HG02885 (cell line): Measurements from ENCODE around the gene AQP5.

Experiments used
- ATAC-seq: cut with Tn5 transposase; IDR thresholded peaks from one replicate; pipeline ENCODE4 v1.9.1; 2021; ENCODE audit warnings: mild to moderate bottlenecking; ENCODE audit not compliant: unreplicated experiment, poor library complexity

The AQP5 gene

DNA sequence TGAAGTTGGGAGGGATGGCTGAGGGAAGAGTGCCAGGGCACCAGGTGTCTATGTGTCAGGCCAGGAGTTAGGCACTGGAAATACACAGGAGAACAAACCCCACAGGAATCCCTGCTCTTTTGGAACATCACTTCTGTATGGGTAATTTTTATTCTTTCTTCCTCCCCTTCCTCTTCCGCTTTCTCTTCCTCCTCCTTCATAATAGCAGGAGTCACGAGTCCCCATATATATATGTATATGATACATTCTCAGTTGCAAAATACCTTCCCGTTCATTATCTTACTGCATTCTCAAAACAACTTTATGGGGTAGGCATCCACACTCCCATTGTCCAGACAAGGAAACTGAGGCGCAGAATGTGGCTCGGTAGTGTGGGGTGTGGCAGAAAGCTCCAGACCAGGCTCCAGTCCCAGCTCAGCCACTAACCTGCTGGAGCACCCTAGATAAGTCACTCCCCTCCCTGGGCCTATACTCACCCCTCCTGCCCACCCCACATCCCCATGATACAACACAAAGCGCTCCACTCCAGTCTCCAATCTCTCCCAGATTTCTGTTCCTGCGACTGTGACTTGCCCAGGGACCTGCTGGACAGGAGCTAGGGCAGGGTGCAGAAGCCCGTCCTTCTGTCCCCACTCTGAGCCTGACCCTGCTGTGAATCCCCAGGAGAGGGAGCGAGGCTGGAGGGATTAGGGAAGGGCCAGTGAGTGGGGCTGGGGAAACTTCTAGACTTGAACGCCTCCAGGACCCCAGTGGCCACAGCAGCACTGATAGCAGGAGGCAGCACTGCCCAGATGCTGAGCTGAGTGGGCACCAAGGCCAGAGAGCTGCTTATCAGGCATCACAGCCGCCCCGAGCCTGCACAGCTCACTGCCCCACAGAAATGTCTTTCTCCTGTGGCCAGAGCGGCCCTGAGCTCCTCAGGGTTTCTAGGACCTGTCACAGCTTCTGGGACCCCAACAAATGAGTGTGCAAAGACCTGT, 12.5 kb upstream of the AQP5 start:
- no peak for ATAC-seq

GRCh38 chr12:49949866-49950265, 11.8 kb upstream of the AQP5 start:
- ATAC-seq = no peak

- no peak for ATAC-seq
These were observed 11.1 kb upstream of the AQP5 start, which contains the start of gene AQP2 for GRCh38 chr12:49950273-49951251. Gene AQP2 (plus strand): TSS chr12:49950737. CDS start chr12:49950831, 94 bp downstream.

DNA sequence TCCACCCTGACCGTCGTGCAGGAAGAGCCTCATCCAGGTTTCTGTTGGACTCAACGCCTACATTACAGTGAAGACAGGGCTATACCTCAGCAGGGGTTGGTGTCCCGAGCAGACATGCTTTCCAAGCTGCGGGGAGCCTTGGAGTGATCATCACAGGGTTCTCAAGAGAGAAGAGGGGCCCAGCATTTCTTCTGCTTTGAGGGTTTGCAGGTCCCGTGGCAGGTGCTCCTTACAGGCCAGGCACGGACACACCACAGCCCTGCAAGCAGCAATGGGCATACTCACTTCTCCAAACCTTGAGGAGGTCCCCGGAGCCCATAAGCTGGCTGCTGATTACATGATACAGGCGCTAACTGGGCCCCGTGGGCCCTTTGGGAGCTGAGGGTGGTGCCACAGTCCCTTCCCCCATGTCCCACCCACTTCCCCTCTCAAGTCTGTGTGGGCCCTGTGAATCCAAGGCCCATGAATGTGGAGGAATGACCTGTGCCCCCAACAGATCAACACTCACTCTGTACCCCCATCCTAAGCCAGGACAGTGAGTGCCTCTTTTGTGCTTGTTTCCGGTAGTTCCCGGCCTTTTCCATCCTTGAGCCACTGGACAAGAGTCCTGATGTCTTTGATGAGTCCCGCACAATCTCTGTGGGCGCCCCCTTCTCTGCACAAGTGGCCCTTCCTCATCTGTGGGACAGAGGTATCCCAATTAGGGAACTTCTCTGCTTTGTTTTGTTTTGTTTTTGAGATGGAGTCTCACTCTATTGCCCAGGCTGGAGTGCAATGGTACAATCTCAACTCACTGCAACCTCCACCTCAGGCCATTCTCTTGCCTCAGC, 10.0 kb upstream of the AQP5 start:
- no peak for ATAC-seq

DNA sequence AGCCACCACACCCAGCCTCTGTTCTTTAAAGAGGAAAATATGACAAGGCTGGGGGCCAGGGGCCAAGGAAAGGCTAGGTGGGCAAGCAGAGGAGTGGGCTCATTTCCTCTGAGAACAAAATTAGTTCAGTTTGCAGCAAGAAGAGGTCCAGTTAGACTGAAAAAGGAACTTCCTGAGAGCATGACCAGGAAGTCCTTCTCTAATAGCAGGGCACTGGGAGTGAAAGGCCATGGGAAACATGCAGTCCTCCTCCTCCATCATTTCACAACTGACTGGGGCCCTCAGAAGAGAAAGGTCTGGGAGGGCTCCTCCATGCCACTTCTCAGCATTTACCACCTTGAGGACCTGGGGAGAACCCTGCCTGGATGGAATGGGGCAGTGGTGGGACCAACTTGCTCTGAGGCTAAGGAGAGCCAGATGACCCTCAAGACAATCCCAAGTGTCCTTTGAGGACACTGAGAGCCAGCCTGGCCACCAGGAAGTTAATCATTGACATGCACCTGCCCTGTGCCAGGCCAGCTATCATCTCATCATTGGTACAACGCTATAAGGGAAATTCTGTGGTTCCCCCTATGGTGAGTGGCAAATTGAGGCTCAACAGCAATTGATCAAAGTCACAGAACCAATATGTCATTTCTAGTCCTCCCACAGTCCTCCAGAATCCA, 9.1 kb upstream of the AQP5 start:
- no peak for ATAC-seq

GRCh38 chr12:49953151-49953550, 8.5 kb upstream of the AQP5 start:
- no peak for ATAC-seq

GRCh38 chr12:49953961-49954846, 7.5 kb upstream of the AQP5 start:
- no peak for ATAC-seq

DNA sequence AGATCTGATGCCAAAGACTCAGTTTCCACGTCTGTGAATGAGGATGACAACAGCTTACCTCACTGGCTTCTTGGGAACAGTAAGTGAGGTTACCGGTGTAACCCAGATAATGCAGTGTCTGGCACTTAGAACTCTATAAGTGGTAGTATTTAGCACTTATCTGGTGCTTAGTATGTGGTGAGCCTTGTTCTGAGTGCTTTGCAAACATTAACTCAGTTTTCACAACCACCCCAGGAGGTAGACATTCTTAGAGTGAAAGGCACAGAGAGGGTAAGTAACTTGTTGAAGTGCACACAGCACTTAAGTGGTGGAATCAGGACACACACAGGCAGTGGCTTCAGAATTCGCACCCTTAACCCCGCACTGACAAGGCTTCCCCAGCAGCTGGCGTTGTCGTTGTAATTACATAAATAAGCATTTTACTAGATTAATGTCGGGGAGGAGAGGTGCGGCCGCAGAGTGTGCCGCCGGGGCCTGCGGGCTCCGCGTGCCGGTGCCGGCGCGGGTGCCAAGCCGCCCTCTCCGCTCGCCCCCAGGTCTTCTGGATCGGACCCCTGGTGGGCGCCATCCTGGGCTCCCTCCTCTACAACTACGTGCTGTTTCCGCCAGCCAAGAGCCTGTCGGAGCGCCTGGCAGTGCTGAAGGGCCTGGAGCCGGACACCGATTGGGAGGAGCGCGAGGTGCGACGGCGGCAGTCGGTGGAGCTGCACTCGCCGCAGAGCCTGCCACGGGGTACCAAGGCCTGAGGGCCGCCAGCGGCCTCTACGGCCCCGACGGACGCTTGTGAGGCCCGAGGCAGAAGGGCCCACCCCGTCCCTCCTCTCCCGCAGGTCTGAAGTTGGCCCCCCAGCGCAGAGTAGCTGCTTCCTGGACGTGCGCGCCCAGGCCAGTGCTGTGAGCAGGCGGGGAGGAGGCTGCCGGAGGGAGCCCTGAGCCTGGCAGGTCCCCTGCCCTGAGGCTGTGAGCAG, 6.5 kb upstream of the AQP5 start:
- no peak for ATAC-seq

DNA sequence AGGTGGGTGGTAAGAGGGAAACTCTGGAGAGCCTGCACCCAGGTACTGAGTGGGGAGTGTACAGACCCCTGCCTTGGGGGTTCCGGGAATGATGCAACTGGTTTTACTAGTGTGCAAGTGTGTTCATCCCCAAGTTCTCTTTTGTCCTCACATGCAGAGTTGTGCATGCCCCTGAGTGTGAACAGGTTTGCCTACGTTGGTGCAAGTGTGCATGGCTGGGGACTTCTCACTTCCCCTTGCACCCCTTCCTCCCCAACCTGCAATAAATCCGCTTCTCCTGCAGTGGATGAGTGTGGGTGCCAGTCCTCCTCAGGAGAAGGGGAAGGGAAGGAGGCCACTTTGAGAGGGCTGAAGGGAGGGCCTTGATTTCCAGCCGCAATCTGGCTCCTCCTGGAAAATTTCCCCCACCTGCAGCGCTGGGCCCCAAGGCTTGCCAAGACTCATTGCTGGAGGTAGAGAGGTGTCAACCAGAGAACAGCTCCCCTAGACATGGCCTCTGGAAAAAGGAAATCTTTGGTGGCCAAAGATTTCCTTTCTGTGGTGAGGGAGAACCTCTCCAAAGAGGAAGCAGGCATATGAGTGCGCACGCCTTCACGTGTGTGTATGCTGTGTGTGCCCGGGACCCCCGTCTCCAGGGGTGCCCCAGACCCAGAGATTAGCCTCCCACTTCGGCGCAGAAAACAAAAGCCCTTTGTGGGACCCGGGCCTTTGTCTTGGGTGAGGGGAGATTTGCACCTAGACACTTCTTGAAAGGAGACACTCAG, 5.6 kb upstream of the AQP5 start:
- ATAC-seq = no peak

DNA sequence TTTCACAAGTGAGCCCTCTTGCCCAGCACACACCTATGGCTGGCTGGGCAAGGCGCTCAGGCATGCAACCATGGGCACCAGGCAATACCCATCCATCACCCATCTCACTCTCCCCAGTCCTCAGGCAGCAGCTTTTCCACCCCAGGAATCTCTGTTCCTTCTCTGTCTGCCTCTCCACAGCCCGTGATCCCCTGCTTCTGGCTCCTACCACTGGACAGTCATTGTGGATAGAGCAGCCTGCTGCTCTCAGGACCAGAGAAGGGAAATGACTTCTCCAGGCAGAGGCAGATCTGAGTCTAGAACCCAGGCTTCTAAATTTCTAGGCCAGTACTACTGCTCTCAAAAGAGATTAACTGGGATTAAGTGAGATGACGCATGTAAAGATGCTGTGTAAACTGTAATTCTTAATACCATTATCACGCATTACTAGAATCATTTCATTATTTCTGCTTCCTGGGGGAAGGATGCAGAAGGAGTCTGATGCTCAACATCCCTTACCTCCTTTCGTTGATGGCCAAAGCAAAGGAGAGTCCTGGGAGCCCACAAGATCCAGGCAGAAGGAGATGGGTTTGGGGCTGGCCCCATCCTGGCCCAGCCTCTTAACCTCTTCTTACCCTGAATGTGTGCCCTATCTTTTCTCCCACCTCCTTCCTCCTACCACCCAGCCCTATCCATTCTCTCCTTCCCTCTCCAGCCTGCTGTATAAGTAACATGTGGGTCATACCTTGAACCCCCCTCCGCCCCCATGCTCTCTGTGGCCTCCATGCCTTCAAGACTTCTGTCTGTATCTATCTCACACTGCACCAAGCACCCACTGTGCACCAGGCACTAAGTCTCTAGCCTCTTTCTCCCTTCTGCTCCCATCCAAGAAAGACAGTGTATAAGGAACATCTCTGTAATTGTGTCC, 4.8 kb upstream of the AQP5 start:
- ATAC-seq = no peak

GRCh38 chr12:49957570-49957967, 4.1 kb upstream of the AQP5 start:
- no peak for ATAC-seq

- ATAC-seq = no peak
These were observed 1.8 kb upstream of the AQP5 start for GRCh38 chr12:49959685-49960473.

DNA sequence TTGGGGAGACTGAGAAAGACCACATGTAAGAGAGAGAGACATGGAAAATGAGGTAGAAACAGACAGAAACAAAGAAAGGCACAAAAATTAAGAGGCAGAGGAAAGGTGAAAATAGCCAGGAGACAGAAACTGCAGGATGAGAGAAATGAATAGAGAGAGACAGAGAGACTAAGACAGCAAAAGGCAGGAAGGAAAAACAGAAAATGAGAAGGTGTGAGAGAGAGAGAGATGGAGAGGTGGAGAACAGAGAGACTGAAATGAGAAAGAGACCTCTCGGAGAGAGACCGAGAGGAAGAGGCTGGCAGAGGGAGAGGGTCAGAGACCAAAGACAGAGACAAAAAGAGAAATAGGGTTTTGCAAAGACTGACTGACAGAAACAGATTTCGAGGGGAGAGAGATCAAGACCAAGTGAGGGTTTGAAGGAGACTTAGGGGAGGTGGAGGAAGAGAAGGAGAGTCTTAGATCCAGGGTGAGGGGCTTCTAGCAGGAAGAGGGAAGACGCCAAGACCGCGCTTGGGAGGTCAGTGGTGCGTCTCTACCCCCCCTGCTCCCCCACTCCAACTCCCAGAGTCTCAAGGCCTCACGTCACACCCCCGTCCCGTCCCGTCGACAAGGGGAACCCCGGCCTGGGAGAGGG, 1.1 kb upstream of the AQP5 start:
- no peak for ATAC-seq

GRCh38 chr12:49961993-49962764, 507 bp downstream of the AQP5 start:
- no peak for ATAC-seq
